ENCODE data around the gene CTSW. TPM values are rescaled to one million over a fixed set of nuclear protein-coding genes. Genes with fewer than 3 reads are reported as not detected.
A peak's percentile ranks its signal among the peaks of the same experiment; 100 is the strongest.

The CTSW gene
- total and polyA plus RNA-seq, 7 experiments from 2014 or later, result 24.9 to 148 (median 31.7) TPM

DNA sequence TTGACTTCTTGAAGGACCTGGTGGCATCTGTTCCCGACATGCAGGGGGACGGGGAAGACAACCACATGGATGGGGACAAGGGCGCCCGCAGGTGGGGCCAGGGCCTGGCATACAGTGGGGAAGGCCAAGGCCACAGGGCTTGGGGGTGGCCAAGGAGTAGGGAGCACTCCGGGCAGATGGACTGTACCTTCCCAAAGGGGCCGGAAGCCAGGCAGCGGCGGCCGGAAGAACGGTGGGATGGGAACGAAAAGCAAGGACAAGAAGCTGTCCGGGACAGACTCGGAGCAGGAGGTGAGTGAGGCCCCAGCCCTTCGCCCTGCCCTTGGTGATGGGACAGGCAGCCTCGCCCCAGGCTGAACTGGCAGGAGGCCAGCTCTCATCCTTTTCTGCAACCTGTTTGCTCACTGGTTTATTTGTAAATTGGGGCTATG is 40.8 kb downstream of the CTSW start:
- ChIA-PET CTCF (interaction anchor here (0.5 to 1.7 kb wide), 5 partner anchors 30 to 160 kb away, joined by 3 to 5 read pairs (median 4); partner anchors contain the start of gene CCDC85B), POLR2A (interaction anchor here (1.0 to 5.7 kb wide), 6 partner anchors 31 to 60 kb away, joined by 3 to 54 read pairs (median 5); partner anchors contain the start of genes CCDC85B, FIBP and MUS81)
- Histone ChIP-seq H3K27ac (ENCODE audit: low read depth, low read length) (peak overlapping the region; percentile 91), H3K4me3 (ENCODE audit: low read length) (peak overlapping the region; percentile 76), H3K27me3 (ENCODE audit: control insufficient read depth in 2 of 2, insufficient read depth in 2 of 2, low read length in 2 of 2) (no peaks in the 10 kb centered on the region), H3K36me3 (ENCODE audit: control insufficient read depth in 2 of 3, insufficient read depth in 3 of 3, low read length in 3 of 3) (peaks cover 0 to 45% (median 4%) of the 10 kb centered on the region in 3 experiments), H3K9me3 (ENCODE audit: control insufficient read depth in 2 of 3, low read length in 3 of 3) (no peaks in the 10 kb centered on the region), H3K4me1 (ENCODE audit: control insufficient read depth in 2 of 2, insufficient read depth in 2 of 2, low read length in 2 of 2) (peaks cover 26 to 28% of the 10 kb centered on the region in 2 donors)
- Mint-ChIP-seq H3K27ac (peak overlapping the region in 8 of 9 donors; percentile 59 to 93 (median 84)), H3K36me3 (peaks cover 4 to 28% (median 13%) of the 10 kb centered on the region in 5 donors), H3K4me3 (peak overlapping the region; percentile 86 to 96 (median 93)), H3K9me3 (no peaks in the 10 kb centered on the region), H3K4me1 (peaks cover 23 to 52% (median 28%) of the 10 kb centered on the region in 7 donors), H3K27me3 (no peaks in the 10 kb centered on the region)
- ATAC-seq (no peak), DNase-seq (no peak)
- intact Hi-C loops (cut with micrococcal nuclease), result no loop called here

DNA sequence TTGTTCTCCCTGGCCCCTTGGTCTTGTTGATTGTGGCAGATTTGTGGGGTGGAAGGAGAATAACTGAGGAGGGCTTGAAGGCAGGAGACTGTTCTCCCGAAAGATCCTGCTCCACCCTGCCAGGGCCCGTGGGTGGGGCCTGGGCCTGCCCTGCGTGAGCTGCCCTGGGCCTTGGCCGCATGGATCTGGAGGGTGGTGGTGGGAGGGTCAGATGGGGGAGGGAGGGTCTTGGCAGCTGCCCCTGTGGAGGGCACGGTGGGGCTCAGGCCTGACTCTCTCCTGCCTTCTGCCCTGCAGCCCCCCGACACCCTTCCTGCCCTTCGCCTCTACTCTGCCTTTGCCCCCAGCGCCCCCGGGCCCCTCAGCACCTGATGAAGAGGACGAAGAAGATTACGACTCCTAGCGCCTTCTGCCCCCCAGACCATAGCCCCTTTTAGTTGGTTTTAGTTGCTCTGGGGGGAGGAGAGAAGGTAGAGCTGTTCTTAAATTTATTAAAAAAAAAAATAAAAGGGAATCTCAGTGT is 41.5 kb downstream of the CTSW start:
- peaks cover 4 to 28% (median 13%) of the 10 kb centered on the region in 5 donors for H3K36me3 Mint-ChIP-seq
- ChIA-PET POLR2A (interaction anchor here (0.6 to 5.7 kb wide), 4 partner anchors 32 to 538 kb away, joined by 4 to 54 read pairs (median 6); partner anchors contain the start of genes CCDC85B, FIBP and MUS81), CTCF (interaction anchor here (0.6 to 1.7 kb wide), 4 partner anchors 14 to 35 kb away, joined by 3 to 6 read pairs (median 4); partner anchors contain the start of gene CCDC85B)
- peak overlapping the region; percentile 76 for H3K4me3 ChIP-seq (ENCODE audit: low read length)
- H3K27me3 ChIP-seq (ENCODE audit: control insufficient read depth in 2 of 2, insufficient read depth in 2 of 2, low read length in 2 of 2), result no peaks in the 10 kb centered on the region
- ATAC-seq (no peak), DNase-seq (no peak)
- H3K27ac Mint-ChIP-seq, result peak overlapping the region in 3 of 9 donors; percentile 28 to 71 (median 59)
- H3K4me3 Mint-ChIP-seq, result peak overlapping the region in 9 of 10 donors; percentile 86 to 96 (median 93)
- intact Hi-C loops (cut with micrococcal nuclease), result no loop called here
- peaks cover 0 to 45% (median 4%) of the 10 kb centered on the region in 3 experiments for H3K36me3 ChIP-seq (ENCODE audit: control insufficient read depth in 2 of 3, insufficient read depth in 3 of 3, low read length in 3 of 3)
- no peaks in the 10 kb centered on the region for H3K9me3 ChIP-seq (ENCODE audit: control insufficient read depth in 2 of 3, low read length in 3 of 3)
- H3K27ac ChIP-seq (ENCODE audit: low read depth, low read length), result peak overlapping the region; percentile 91
- H3K4me1 Mint-ChIP-seq, result peaks cover 24 to 48% (median 30%) of the 10 kb centered on the region in 7 donors
- no peaks in the 10 kb centered on the region for H3K9me3 Mint-ChIP-seq
- H3K4me1 ChIP-seq (ENCODE audit: control insufficient read depth in 2 of 2, insufficient read depth in 2 of 2, low read length in 2 of 2), result peaks cover 26 to 28% of the 10 kb centered on the region in 2 donors
- H3K27me3 Mint-ChIP-seq, result no peaks in the 10 kb centered on the region

DNA sequence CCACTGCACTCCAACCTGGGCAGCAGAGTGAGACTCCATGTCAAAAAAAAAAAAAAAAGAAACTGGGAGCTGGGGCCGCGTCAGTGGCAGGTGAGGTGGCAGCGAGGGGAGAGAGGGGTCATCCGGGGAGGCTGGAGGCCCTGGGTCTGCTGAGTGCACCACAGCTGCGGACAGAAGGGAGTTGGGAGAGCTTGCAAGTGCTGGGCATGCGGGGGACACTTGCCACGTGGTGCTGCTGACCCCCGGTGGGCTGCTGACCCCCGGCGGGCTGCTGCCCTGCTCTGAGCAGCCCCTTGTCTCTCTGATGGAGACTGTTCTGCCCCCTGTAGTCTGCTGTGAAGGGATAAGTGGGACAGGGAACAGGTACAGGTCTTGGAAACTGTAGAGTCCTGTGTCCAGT is 42.2 kb downstream of the CTSW start:
- Mint-ChIP-seq H3K9me3 (no peaks in the 10 kb centered on the region), H3K4me3 (peak overlapping the region in 8 of 10 donors; percentile 7 to 74 (median 26)), H3K36me3 (peaks cover 4 to 21% (median 13%) of the 10 kb centered on the region in 5 donors), H3K27me3 (no peaks in the 10 kb centered on the region), H3K4me1 (peaks cover 18 to 41% (median 23%) of the 10 kb centered on the region in 7 donors), H3K27ac (peak overlapping the region in 8 of 9 donors; percentile 2 to 82 (median 42))
- Histone ChIP-seq H3K4me3 (ENCODE audit: low read length) (no peak overlapping the region), H3K27me3 (ENCODE audit: control insufficient read depth in 2 of 2, insufficient read depth in 2 of 2, low read length in 2 of 2) (no peaks in the 10 kb centered on the region), H3K27ac (ENCODE audit: low read depth, low read length) (no peak overlapping the region), H3K9me3 (ENCODE audit: control insufficient read depth in 2 of 3, low read length in 3 of 3) (no peaks in the 10 kb centered on the region), H3K36me3 (ENCODE audit: control insufficient read depth in 2 of 3, insufficient read depth in 3 of 3, low read length in 3 of 3) (peaks cover 0 to 42% (median 4%) of the 10 kb centered on the region in 3 experiments), H3K4me1 (ENCODE audit: control insufficient read depth in 2 of 2, insufficient read depth in 2 of 2, low read length in 2 of 2) (peaks cover 21 to 27% of the 10 kb centered on the region in 2 donors)
- CTCF ChIA-PET, result interaction anchor here (0.6 to 1.7 kb wide), 4 partner anchors 15 to 103 kb away, joined by 3 to 6 read pairs (median 4); partner anchors contain the start of gene CCDC85B
- no peak for DNase-seq
- no peak for ATAC-seq
- POLR2A ChIA-PET, result interaction anchor here (0.6 to 5.7 kb wide), 4 partner anchors 10 to 539 kb away, joined by 4 to 54 read pairs (median 6); partner anchors contain the start of genes CCDC85B and FIBP
- intact Hi-C loops (cut with micrococcal nuclease), result no loop called here

DNA sequence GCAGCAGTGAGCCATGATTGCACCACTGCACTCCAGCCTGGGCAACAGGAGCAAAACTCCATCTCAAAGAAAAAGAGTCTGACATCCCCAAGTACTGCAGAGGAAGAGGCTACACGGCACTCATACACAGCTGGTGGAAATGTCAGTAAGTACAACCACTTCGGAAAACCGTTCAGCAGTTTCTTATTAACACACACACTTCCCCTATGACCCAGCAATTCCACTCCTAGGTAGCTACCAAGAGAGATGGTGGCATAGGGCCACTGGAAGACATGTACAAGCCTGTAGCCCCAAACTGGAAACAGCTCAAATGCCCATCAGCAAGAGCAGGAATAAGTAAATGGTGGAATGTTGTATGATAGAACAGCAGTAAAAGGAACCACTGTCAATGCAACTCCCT is 42.9 kb downstream of the CTSW start:
- intact Hi-C loops (cut with micrococcal nuclease), result no loop called here
- Mint-ChIP-seq H3K36me3 (peaks cover 4 to 17% (median 13%) of the 10 kb centered on the region in 5 donors), H3K4me1 (peaks cover 20 to 41% (median 24%) of the 10 kb centered on the region in 7 donors), H3K9me3 (no peaks in the 10 kb centered on the region), H3K4me3 (peak overlapping the region in 8 of 10 donors; percentile 7 to 74 (median 24)), H3K27ac (peak overlapping the region in 8 of 9 donors; percentile 2 to 82 (median 47)), H3K27me3 (no peaks in the 10 kb centered on the region)
- Histone ChIP-seq H3K27me3 (ENCODE audit: control insufficient read depth in 2 of 2, insufficient read depth in 2 of 2, low read length in 2 of 2) (no peaks in the 10 kb centered on the region), H3K4me1 (ENCODE audit: control insufficient read depth in 2 of 2, insufficient read depth in 2 of 2, low read length in 2 of 2) (peaks cover 22 to 26% of the 10 kb centered on the region in 2 donors), H3K9me3 (ENCODE audit: control insufficient read depth in 2 of 3, low read length in 3 of 3) (no peaks in the 10 kb centered on the region), H3K36me3 (ENCODE audit: control insufficient read depth in 2 of 3, insufficient read depth in 3 of 3, low read length in 3 of 3) (peaks cover 0 to 38% (median 4%) of the 10 kb centered on the region in 3 experiments), H3K4me3 (ENCODE audit: low read length) (no peak overlapping the region), H3K27ac (ENCODE audit: low read depth, low read length) (no peak overlapping the region)
- ATAC-seq, result no peak
- POLR2A ChIA-PET, result interaction anchor here (0.8 to 5.7 kb wide), 6 partner anchors 8 to 37 kb away, joined by 3 to 54 read pairs (median 4); partner anchors contain the start of genes CCDC85B, FIBP and FOSL1
- DNase-seq, result no peak
- CTCF ChIA-PET, result interaction anchor here (0.9 to 1.0 kb wide), 2 partner anchors 13 to 38 kb away, joined by 3 to 4 read pairs; no protein-coding TSS in a partner anchor

DNA sequence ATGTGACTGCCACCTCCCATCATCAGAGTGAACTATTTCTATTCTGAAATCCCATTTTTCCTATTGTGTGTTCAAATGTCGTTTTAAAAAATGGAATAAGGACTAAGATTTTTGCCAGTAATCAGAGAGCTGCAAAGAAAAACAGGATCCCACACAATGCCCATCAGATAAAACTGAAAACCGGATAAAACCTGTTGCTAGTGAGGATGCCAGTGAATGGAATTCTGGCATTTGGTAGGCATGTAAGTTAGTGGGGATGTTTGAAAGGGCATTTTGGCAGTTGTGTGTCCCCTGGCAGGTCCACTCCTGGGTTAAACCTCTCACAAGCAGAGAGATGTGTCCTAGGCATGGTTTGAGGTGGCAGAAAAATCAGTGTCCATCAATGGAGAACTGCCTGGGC is 45.8 kb downstream of the CTSW start:
- Histone ChIP-seq H3K4me3 (ENCODE audit: low read length) (no peak overlapping the region), H3K27ac (ENCODE audit: low read depth, low read length) (no peak overlapping the region), H3K4me1 (ENCODE audit: control insufficient read depth in 2 of 2, insufficient read depth in 2 of 2, low read length in 2 of 2) (peaks cover 28 to 30% of the 10 kb centered on the region in 2 donors), H3K36me3 (ENCODE audit: control insufficient read depth in 2 of 3, insufficient read depth in 3 of 3, low read length in 3 of 3) (peaks cover 0 to 37% (median 4%) of the 10 kb centered on the region in 3 experiments), H3K27me3 (ENCODE audit: control insufficient read depth in 2 of 2, insufficient read depth in 2 of 2, low read length in 2 of 2) (no peaks in the 10 kb centered on the region), H3K9me3 (ENCODE audit: control insufficient read depth in 2 of 3, low read length in 3 of 3) (no peaks in the 10 kb centered on the region)
- DNase-seq (no peak), ATAC-seq (no peak)
- no peaks in the 10 kb centered on the region for H3K27me3 Mint-ChIP-seq
- H3K4me1 Mint-ChIP-seq, result peaks cover 28 to 49% (median 40%) of the 10 kb centered on the region in 7 donors
- H3K36me3 Mint-ChIP-seq, result peaks cover 4 to 15% (median 12%) of the 10 kb centered on the region in 5 donors
- H3K4me3 Mint-ChIP-seq, result peak overlapping the region in 1 of 10 donors; percentile 36
- peak overlapping the region in 6 of 9 donors; percentile 28 to 63 (median 48) for H3K27ac Mint-ChIP-seq
- ChIA-PET POLR2A (interaction anchor here (0.6 to 1.4 kb wide), 2 partner anchors 32 to 586 kb away, joined by 3 to 6 read pairs; no protein-coding TSS in a partner anchor), CTCF (interaction anchor here (0.7 to 1.8 kb wide), 3 partner anchors 35 to 239 kb away, joined by 3 to 5 read pairs (median 3); partner anchors contain the start of gene CCDC85B)
- intact Hi-C loops (cut with micrococcal nuclease), result no loop called here
- H3K9me3 Mint-ChIP-seq, result no peaks in the 10 kb centered on the region

DNA sequence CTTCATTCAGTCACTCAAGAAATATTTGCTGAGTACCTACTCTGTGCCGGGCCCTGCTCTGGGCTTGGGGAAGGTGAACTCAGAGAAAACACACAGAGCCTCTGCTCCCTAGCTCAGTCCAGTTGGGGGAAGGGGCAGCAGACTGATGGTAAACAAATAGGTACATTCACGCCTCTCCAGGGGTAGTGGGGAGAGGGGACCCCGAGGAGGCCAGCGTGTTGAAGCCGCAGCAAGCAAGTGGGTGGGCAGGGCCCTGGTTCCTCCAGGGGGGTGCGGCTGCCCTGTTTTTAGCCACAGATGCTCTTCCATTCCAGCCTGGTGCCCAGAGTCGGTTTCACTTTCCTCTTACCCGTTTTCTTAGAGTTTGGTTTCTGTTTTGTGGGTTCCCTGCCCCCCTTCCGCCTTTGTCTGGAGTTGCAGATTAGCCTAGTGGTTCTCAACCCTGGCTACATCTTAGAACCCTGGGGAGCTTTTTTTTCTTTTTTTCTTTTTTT is 48.3 kb downstream of the CTSW start:
- H3K36me3 Mint-ChIP-seq, result peaks cover 0 to 5% (median 4%) of the 10 kb centered on the region in 5 donors
- H3K36me3 ChIP-seq (ENCODE audit: control insufficient read depth in 2 of 3, insufficient read depth in 3 of 3, low read length in 3 of 3), result peaks cover 0 to 12% (median 0%) of the 10 kb centered on the region in 3 experiments
- no peaks in the 10 kb centered on the region for H3K27me3 Mint-ChIP-seq
- CTCF ChIA-PET, result interaction anchor here (1.2 to 1.7 kb wide), 4 partner anchors 37 to 43 kb away, joined by 3 to 7 read pairs (median 4); partner anchors contain the start of genes CCDC85B and FIBP
- peaks cover 20 to 30% of the 10 kb centered on the region in 2 donors for H3K4me1 ChIP-seq (ENCODE audit: control insufficient read depth in 2 of 2, insufficient read depth in 2 of 2, low read length in 2 of 2)
- POLR2A ChIA-PET, result interaction anchor here (0.6 to 2.8 kb wide), 15 partner anchors 10 to 1108 kb away, joined by 3 to 32 read pairs (median 4); partner anchors contain the start of genes CCDC85B, FIBP, KAT5 and SART1
- H3K27me3 ChIP-seq (ENCODE audit: control insufficient read depth in 2 of 2, insufficient read depth in 2 of 2, low read length in 2 of 2), result no peaks in the 10 kb centered on the region
- DNase-seq (peak in 8 of 9 donors; percentile 64 to 86 (median 80)), ATAC-seq (peak; percentile 96)
- H3K9me3 Mint-ChIP-seq, result no peaks in the 10 kb centered on the region
- peaks cover 31 to 47% (median 36%) of the 10 kb centered on the region in 7 donors for H3K4me1 Mint-ChIP-seq
- H3K27ac Mint-ChIP-seq, result peak overlapping the region; percentile 92 to 98 (median 96)
- H3K9me3 ChIP-seq (ENCODE audit: control insufficient read depth in 2 of 3, low read length in 3 of 3), result no peaks in the 10 kb centered on the region
- intact Hi-C loops (cut with micrococcal nuclease), result loop anchor here (1.0 to 2.0 kb wide), 8 partner anchors 9 to 69 kb away; partner anchors contain the start of genes C11orf68 (in 2 of the 2), DRAP1 (in 2 of the 2), SART1 (in 2 of the 2) and CCDC85B (in 1 of the 2)
- peak overlapping the region; percentile 81 for H3K27ac ChIP-seq (ENCODE audit: low read depth, low read length)
- H3K4me3 ChIP-seq (ENCODE audit: low read length), result peak overlapping the region; percentile 78
- H3K4me3 Mint-ChIP-seq, result peak overlapping the region; percentile 74 to 89 (median 81)

All from naive thymus-derived CD4-positive, alpha-beta T cell (primary cell).